Small intestine (tissue), 7 donors: Measurements from ENCODE around the gene C10orf67. TPM values are rescaled to one million over a fixed set of nuclear protein-coding genes. Genes with fewer than 3 reads are reported as not detected.
A peak's percentile ranks its signal among the peaks of the same experiment; 100 is the strongest.

ENCODE experiments used
- DNase-seq, 2 donors: peaks; one replicate each; pipeline versions ENCODE4 v3.0.0 to v3.0.0-alpha.2; 2013
- FAIRE-seq: peaks from 2 replicates; lab custom pipeline; 2012; peaks lifted over from hg19 to GRCh38; lab: Jason Lieb, UNC
- H3K27ac ChIP-seq, 3 donors: one replicate each; pipeline ENCODE4 v1.5.1; 2013; ENCODE audit warnings: low read length in 2 of 3, mild to moderate bottlenecking in 2 of 3, control low read depth in 1 of 3, inconsistent platforms in 1 of 3, low read depth in 1 of 3, moderate library complexity in 1 of 3
- H3K27me3 ChIP-seq, 3 donors: one replicate each; pipeline ENCODE4 v1.6.1; 2013; ENCODE audit warnings: low read length in 3 of 3, inconsistent platforms in 1 of 3; ENCODE audit not compliant: control insufficient read depth in 3 of 3, insufficient read depth in 3 of 3
- H3K36me3 ChIP-seq, 3 donors: one replicate each; pipeline ENCODE4 v1.6.1; 2013; ENCODE audit warnings: low read length in 3 of 3, inconsistent platforms in 1 of 3, low read depth in 1 of 3, mild to moderate bottlenecking in 1 of 3, moderate library complexity in 1 of 3; ENCODE audit not compliant: control insufficient read depth in 3 of 3, insufficient read depth in 2 of 3
- H3K4me1 ChIP-seq, 3 donors: one replicate each; pipeline ENCODE4 v1.6.1; 2013; ENCODE audit warnings: low read length in 2 of 3, inconsistent platforms in 1 of 3, low read depth in 1 of 3, mild to moderate bottlenecking in 1 of 3, moderate library complexity in 1 of 3; ENCODE audit not compliant: control insufficient read depth in 3 of 3, insufficient read depth in 2 of 3
- H3K4me3 ChIP-seq, 3 donors: one replicate each; pipeline ENCODE4 v1.5.1; 2013; ENCODE audit warnings: low read length in 3 of 3, control low read depth in 1 of 3, inconsistent platforms in 1 of 3, low read depth in 1 of 3, mild to moderate bottlenecking in 1 of 3, moderate library complexity in 1 of 3
- H3K9me3 ChIP-seq, 2 donors: one replicate each; pipeline ENCODE4 v1.6.1; 2013; ENCODE audit warnings: low read depth in 1 of 2, low read length in 1 of 2; ENCODE audit not compliant: control insufficient read depth in 2 of 2, insufficient read depth in 1 of 2
- WGBS, 3 donors: extraction: QIAGEN DNeasy Blood & Tissue Kit; methylation state at CpG; one replicate each; pipeline ENCODE4 v1.1.7; 2013; 5-methylcytosine and 5-hydroxymethylcytosine counted together
- polyA plus RNA-seq, 4 donors: library from polyadenylated mRNA; stranded (reverse) in 3 of 4; unstranded in 1 of 4; fragments of 200-250 nt in 3 of 4; fragments of 120-200 nt in 1 of 4; gene quantifications; one replicate each; pipeline versions ENCODE4 v1.2.1 to v1.2.3, GENCODE V29; 2013
- donor health status: healthy with polysubstance abuse.
- donor health status: control.
- donor health status: control.
- donor health status: Bipolar disorder and iron deficiency.
- donor health status: healthy.

C10orf67 gene
- polyA plus RNA-seq, 4 donors = 0.07 to 0.10 TPM; not detected in 2

GRCh38 chr10:23193435-23194074 lies 151.0 kb downstream of the C10orf67 start:
- 4 to 9% (median 8%) methylated on average over 19 of the region's 19 CpGs for WGBS, 3 donors
- Histone ChIP-seq H3K4me1 (no peaks in the 10 kb centered on the region), H3K27ac (no peak overlapping the region), H3K36me3 (no peaks in the 10 kb centered on the region), H3K4me3 (no peak overlapping the region), H3K27me3 (peaks cover 40 to 90% (median 49%) of the 10 kb centered on the region in 3 donors), H3K9me3 (peaks cover 0 to 3% of the 10 kb centered on the region in 2 donors)
- FAIRE-seq (no peak), DNase-seq (no peak)

GRCh38 chr10:23192712-23193434 lies 151.7 kb downstream of the C10orf67 start:
- Histone ChIP-seq H3K4me1 (no peaks in the 10 kb centered on the region), H3K27ac (no peak overlapping the region), H3K27me3 (peaks cover 40 to 91% (median 47%) of the 10 kb centered on the region in 3 donors), H3K4me3 (no peak overlapping the region), H3K36me3 (no peaks in the 10 kb centered on the region), H3K9me3 (peaks cover 0 to 3% of the 10 kb centered on the region in 2 donors)
- no peak for FAIRE-seq
- 3 to 4% (median 3%) methylated on average over 73 to 100 of the region's 100 CpGs for WGBS, 3 donors
- DNase-seq = peak in 1 of 2 donors; percentile 24

- H3K9me3 ChIP-seq = peaks cover 0 to 3% of the 10 kb centered on the region in 2 donors
- no peaks in the 10 kb centered on the region for H3K4me1 ChIP-seq
- WGBS, 3 donors = 3 to 7% (median 4%) methylated on average over 78 to 107 of the region's 107 CpGs
- peaks cover 37 to 88% (median 44%) of the 10 kb centered on the region in 3 donors for H3K27me3 ChIP-seq
- DNase-seq (peak in 1 of 2 donors; percentile 27), FAIRE-seq (no peak)
- no peak within 1 kb of the TSS for H3K27ac ChIP-seq
- no peak within 1 kb of the TSS for H3K4me3 ChIP-seq
- no peaks in the 10 kb centered on the region for H3K36me3 ChIP-seq
Measured at GRCh38 chr10:23191764-23192711, 152.6 kb downstream of the C10orf67 start, which contains the start of gene PTF1A. PTF1A (plus strand) TSS chr10:23192312; CDS start chr10:23192531, 219 bp downstream.

GRCh38 chr10:23190872-23191763 lies 153.5 kb downstream of the C10orf67 start:
- Histone ChIP-seq H3K4me3 (no peak overlapping the region), H3K9me3 (peaks cover 0 to 3% of the 10 kb centered on the region in 2 donors), H3K27ac (no peak overlapping the region), H3K27me3 (peaks cover 29 to 79% (median 39%) of the 10 kb centered on the region in 3 donors), H3K4me1 (no peaks in the 10 kb centered on the region), H3K36me3 (no peaks in the 10 kb centered on the region)
- DNase-seq (no peak), FAIRE-seq (no peak)
- 4 to 8% (median 6%) methylated on average over 36 of the region's 36 CpGs for WGBS, 3 donors

GRCh38 chr10:23189024-23189423 lies 155.6 kb downstream of the C10orf67 start:
- H3K27me3 ChIP-seq = peaks cover 18 to 58% (median 27%) of the 10 kb centered on the region in 3 donors
- no peaks in the 10 kb centered on the region for H3K36me3 ChIP-seq
- FAIRE-seq (no peak), DNase-seq (no peak)
- no peak overlapping the region for H3K27ac ChIP-seq
- no peaks in the 10 kb centered on the region for H3K9me3 ChIP-seq
- no peaks in the 10 kb centered on the region for H3K4me1 ChIP-seq
- H3K4me3 ChIP-seq = no peak overlapping the region
- WGBS, 3 donors = 21 to 52% (median 33%) methylated on average over 5 of the region's 5 CpGs

GRCh38 chr10:23187155-23187554 lies 157.4 kb downstream of the C10orf67 start:
- no peak for FAIRE-seq

GRCh38 chr10:23186697-23187096 lies 157.9 kb downstream of the C10orf67 start:
- no peak overlapping the region for H3K4me3 ChIP-seq
- H3K27ac ChIP-seq = no peak overlapping the region
- no peaks in the 10 kb centered on the region for H3K9me3 ChIP-seq
- FAIRE-seq (no peak), DNase-seq (peak in 1 of 2 donors; percentile 1)
- no peaks in the 10 kb centered on the region for H3K36me3 ChIP-seq
- 9 to 14% (median 13%) methylated on average over 5 of the region's 5 CpGs for WGBS, 3 donors
- H3K27me3 ChIP-seq = peaks cover 3 to 46% (median 18%) of the 10 kb centered on the region in 3 donors
- no peaks in the 10 kb centered on the region for H3K4me1 ChIP-seq

More at GRCh38 chr10:23187155-23187554, 157.4 kb downstream of the C10orf67 start:
- no peaks in the 10 kb centered on the region for H3K4me1 ChIP-seq
- DNase-seq = no peak
- H3K27ac ChIP-seq = no peak overlapping the region
- no peaks in the 10 kb centered on the region for H3K9me3 ChIP-seq
- H3K27me3 ChIP-seq = peaks cover 8 to 46% (median 21%) of the 10 kb centered on the region in 3 donors
- no peak overlapping the region for H3K4me3 ChIP-seq
- H3K36me3 ChIP-seq = no peaks in the 10 kb centered on the region
- 68 to 87% (median 74%) methylated on average over 1 of the region's 1 CpG for WGBS, 3 donors
